ENCODE measurements around the gene SQSTM1.

- TF ChIP-seq CTCF (conservative IDR thresholded peaks at IDR 0.05; ENCODE audit: low read depth, low read length) = no peak
- no peak for TF ChIP-seq EZH2phosphoT487 (IDR thresholded peaks at IDR 0.05; ENCODE audit: borderline replicate concordance, low read length)
- no peak for TF ChIP-seq EZH2 (IDR thresholded peaks at IDR 0.05; ENCODE audit: low read length, unreplicated experiment)
Observed at GRCh38 chr5:179860301-179860700, 39.6 kb downstream of the SQSTM1 start.

Measured in PC-3 (cell line).